Neutrophil (primary cell): ENCODE data around the gene ABCD1.
"Not testable (repeated sequence)": the region's sequence is repeated elsewhere in the genome, so short reads cannot be mapped to it uniquely, and the experiment has no call there.

Source experiments
- H3K27ac ChIP-seq: fragments of 200-600 bp; sonication (generic); 2 replicates; pipeline ENCODE4 v1.5.1; 2016; ENCODE audit warnings: mild to moderate bottlenecking, moderate library complexity
- H3K27me3 ChIP-seq: fragments of 200-600 bp; sonication (generic); 2 replicates; pipeline ENCODE4 v1.6.0; 2016; ENCODE audit warnings: mild to moderate bottlenecking
- H3K36me3 ChIP-seq: fragments of 200-600 bp; sonication (generic); 2 replicates; pipeline ENCODE4 v1.5.1; 2017
- H3K4me1 ChIP-seq, 2 experiments: fragments of 200-600 bp in 1 of 2; sonication (generic) in 1 of 2; 1 replicate in 1 of 2; 2 replicates in 1 of 2; pipeline versions ENCODE4 v1.5.1 to v1.6.1; 2013 to 2016; ENCODE audit warnings: low read depth in 1 of 2, low read length in 1 of 2, mild to moderate bottlenecking in 1 of 2, moderate library complexity in 1 of 2; ENCODE audit not compliant: control insufficient read depth in 1 of 2, insufficient read depth in 1 of 2
- H3K4me3 ChIP-seq, 2 experiments: fragments of 200-600 bp in 1 of 2; sonication (generic) in 1 of 2; 1 replicate in 1 of 2; 2 replicates in 1 of 2; pipeline ENCODE4 v1.5.1; 2013 to 2016; ENCODE audit warnings: low read depth in 1 of 2, low read length in 1 of 2, mild to moderate bottlenecking in 1 of 2, moderate library complexity in 1 of 2
- H3K9me3 ChIP-seq: fragments of 200-600 bp; sonication (generic); 2 replicates; pipeline ENCODE4 v1.5.1; 2016
- TF ChIP-seq, protein P1 (sequence below): fragments of 200-600 bp; sonication (generic); IDR thresholded peaks from 2 replicates; pipeline ENCODE4 v1.5.1; 2016; ENCODE audit warnings: antibody characterized with exemption

ABCD1 gene

DNA sequence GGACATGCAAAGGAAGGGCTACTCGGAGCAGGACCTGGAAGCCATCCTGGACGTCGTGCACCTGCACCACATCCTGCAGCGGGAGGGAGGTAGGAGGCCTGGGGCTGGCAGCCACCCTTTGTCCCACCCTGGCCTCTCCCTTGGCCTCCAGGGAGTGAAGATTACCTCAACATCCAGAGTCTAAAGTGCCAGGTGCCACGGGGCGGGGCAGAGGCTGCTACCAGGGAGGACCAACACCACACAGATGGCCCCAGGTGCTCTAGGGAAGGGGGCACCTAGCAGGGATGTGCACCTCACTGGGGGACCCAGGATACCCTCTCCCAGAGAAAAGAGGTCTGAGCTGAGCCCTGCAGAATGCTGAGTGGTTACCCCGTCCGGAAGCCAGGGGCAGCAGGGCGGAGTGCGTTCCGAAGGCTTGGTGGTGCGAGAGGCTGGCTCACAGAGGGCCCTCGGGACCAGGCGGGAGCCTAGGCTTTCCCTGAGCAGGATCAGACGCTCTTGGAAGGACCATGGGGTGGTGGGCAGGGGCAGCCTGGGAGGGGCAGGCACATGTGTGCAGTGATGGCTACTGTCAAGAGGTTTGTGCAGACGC lies 16.1 kb downstream of the ABCD1 start:
- Histone ChIP-seq H3K27me3 (peaks cover 19% of the 10 kb centered on the region), H3K9me3 (no peaks in the 10 kb centered on the region), H3K36me3 (peaks cover 79% of the 10 kb centered on the region), H3K27ac (no peak overlapping the region), H3K4me3 (no peak overlapping the region), H3K4me1 (no peaks in the 10 kb centered on the region)
- TF ChIP-seq, protein P1, sequence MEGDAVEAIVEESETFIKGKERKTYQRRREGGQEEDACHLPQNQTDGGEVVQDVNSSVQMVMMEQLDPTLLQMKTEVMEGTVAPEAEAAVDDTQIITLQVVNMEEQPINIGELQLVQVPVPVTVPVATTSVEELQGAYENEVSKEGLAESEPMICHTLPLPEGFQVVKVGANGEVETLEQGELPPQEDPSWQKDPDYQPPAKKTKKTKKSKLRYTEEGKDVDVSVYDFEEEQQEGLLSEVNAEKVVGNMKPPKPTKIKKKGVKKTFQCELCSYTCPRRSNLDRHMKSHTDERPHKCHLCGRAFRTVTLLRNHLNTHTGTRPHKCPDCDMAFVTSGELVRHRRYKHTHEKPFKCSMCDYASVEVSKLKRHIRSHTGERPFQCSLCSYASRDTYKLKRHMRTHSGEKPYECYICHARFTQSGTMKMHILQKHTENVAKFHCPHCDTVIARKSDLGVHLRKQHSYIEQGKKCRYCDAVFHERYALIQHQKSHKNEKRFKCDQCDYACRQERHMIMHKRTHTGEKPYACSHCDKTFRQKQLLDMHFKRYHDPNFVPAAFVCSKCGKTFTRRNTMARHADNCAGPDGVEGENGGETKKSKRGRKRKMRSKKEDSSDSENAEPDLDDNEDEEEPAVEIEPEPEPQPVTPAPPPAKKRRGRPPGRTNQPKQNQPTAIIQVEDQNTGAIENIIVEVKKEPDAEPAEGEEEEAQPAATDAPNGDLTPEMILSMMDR: no peak

DNA sequence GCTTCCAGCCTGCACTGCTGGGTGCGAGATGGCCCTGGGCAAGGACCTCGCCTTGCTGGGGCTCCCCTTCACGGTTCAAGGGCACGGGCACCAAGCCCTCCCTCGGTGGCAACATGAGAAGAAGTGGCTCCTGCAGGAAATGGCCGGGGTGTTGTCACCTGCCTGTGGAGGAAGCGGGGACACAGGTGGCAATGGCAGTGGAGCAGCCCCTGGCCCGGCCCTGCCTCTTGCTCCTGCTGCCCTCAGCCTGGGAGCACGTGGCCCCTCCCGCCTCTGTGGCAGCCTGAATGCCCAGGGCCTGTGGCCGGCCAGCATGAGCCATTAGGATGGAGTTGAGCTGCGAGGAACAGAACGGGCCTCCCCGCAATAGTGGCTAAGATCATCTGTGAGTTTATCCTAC lies 16.8 kb downstream of the ABCD1 start:
- Histone ChIP-seq H3K27ac (no peak overlapping the region), H3K4me1 (no peaks in the 10 kb centered on the region), H3K27me3 (peaks cover 24% of the 10 kb centered on the region), H3K9me3 (no peaks in the 10 kb centered on the region), H3K4me3 (no peak overlapping the region), H3K36me3 (peaks cover 72% of the 10 kb centered on the region)
- TF ChIP-seq, protein P1: no peak

DNA sequence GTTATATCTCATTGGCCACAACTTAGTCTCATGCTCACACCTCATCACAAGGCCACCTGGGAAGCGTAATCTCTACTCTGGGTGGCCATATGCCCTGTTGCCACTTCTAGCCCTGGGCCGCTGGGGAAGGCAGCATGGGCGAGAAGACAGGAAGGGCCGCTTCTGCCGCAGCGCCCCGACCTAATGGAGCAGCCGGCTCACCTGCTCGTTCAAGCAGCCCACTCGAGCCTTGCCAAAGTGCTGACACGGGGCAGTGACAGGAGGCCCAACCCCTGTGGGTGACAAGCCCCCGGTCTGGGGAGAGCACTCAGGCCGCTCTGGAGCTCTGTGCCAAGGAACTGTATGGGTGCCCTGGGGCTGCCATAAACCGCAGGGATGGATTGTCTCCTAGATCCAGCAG lies 17.5 kb downstream of the ABCD1 start:
- peaks cover 24% of the 10 kb centered on the region for H3K27me3 ChIP-seq
- not testable (repeated sequence) for H3K9me3 ChIP-seq, H3K27ac ChIP-seq, H3K4me1 ChIP-seq, H3K4me3 ChIP-seq
- peaks cover 65% of the 10 kb centered on the region for H3K36me3 ChIP-seq

DNA sequence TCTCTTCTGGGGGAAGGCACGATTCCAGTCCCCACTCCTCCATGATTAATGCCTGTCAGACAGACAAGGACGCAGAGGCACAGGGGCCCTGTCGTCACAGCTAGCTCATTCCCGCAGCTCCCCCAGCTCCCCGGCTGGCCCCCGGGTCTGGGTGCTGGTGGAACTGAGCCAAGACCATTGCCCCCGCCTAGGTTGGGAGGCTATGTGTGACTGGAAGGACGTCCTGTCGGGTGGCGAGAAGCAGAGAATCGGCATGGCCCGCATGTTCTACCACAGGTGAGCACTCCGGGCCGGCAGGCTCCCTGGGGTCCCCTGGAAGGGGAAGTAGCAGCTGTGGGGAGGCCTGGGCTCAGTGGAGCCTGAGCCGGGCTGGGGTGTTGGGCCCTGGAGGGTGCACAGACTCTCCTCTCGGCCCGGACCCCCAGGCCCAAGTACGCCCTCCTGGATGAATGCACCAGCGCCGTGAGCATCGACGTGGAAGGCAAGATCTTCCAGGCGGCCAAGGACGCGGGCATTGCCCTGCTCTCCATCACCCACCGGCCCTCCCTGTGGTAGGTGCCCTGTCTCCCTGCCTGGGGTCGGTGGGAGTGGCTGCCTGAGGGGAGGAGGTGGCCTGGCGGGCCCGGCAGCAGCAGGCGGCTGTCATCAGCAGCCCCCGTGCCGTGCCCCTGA lies 18.3 kb downstream of the ABCD1 start:
- not testable (repeated sequence) for H3K9me3 ChIP-seq, H3K4me3 ChIP-seq, H3K27ac ChIP-seq, H3K4me1 ChIP-seq
- peaks cover 24% of the 10 kb centered on the region for H3K27me3 ChIP-seq
- peaks cover 57% of the 10 kb centered on the region for H3K36me3 ChIP-seq

DNA sequence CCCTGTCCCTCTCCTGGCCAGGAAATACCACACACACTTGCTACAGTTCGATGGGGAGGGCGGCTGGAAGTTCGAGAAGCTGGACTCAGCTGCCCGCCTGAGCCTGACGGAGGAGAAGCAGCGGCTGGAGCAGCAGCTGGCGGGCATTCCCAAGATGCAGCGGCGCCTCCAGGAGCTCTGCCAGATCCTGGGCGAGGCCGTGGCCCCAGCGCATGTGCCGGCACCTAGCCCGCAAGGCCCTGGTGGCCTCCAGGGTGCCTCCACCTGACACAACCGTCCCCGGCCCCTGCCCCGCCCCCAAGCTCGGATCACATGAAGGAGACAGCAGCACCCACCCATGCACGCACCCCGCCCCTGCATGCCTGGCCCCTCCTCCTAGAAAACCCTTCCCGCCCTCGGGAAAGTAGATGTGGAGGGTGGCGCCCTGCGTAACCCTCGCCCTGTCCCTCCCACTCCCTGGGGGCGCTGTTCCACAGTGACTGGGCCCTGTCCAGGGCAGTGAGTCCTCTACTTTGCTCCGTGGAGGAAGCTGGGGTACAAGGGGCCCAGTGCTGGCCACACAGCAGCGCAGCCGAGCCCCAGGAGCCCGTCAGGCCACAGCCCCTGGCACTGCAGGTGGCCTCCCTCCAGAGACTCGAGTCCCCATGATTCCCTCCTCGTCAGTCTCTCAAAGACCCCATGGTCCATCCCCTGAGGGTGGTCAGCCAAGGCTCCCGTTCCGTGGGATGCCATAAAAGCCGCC lies 19.0 kb downstream of the ABCD1 start:
- H3K27me3 ChIP-seq: peaks cover 24% of the 10 kb centered on the region
- not testable (repeated sequence) for H3K27ac ChIP-seq, H3K9me3 ChIP-seq, H3K4me3 ChIP-seq, H3K4me1 ChIP-seq
- peaks cover 51% of the 10 kb centered on the region for H3K36me3 ChIP-seq

DNA sequence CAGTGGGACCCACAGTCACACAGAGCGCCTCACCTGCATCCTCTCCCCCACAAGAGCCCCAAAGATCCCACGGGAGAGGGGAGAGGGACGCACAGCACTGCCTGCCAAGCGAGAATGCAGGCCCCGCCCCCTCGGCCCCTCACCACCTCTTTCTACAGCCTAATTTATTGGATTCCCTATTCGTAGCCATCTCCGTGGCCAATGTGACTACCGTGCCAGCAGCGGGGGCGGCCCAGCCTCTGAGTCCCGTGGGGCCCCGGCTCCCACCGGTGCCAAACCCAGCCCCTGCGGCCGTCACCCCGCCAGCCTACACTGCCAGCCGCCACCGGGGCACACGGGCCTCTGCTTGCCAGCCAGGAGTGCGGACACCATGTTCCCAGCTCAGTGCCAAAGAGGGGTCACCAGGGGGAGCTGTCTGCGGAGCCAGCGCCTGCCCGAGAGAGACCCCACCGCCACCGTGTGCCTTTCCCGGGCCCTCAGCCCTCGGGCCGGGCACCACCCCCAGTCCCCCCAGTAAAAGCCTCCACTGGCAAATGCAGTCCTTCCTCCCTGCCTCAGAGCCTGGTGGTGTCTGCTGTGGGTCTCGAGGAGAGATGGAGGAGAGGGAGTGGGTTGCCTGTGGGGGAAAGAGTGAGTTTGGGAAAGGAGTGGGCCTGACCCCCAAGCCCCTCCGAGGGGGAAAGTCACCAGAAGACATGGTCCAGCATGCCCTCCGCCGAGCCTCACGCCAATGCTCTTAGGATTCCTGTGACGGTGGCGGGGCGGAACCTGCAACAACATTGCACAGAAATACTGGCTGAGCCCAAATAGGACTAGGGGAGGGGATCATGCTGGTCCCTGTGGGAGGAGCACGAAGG lies 19.8 kb downstream of the ABCD1 start:
- TF ChIP-seq, protein P1: no peak

DNA sequence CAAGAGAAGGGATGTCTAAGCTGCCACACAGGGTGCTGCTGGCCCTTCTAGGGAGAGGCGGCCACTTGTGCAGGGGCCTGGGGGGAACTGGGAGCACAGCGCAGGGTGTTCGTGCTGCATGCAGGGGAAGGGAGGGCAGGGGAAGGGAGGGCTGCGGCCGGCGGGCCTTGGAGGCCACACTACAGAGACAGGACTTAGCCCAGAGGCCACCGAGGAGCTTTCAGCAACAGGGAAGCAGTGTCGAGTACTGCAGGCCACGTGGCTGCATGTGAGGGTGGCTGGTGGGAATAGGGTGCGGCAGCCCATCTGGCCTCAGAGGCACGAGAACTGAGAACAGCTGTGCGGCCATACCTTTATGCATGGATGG lies 20.4 kb downstream of the ABCD1 start:
- H3K9me3 ChIP-seq, H3K4me1 ChIP-seq, H3K27ac ChIP-seq, H3K4me3 ChIP-seq: not testable (repeated sequence)
- Histone ChIP-seq H3K27me3 (peaks cover 24% of the 10 kb centered on the region), H3K36me3 (peaks cover 38% of the 10 kb centered on the region)

More for the DNA sequence above, 19.8 kb downstream of the ABCD1 start:
- Histone ChIP-seq H3K9me3 (no peaks in the 10 kb centered on the region), H3K4me1 (no peaks in the 10 kb centered on the region), H3K4me3 (no peak overlapping the region), H3K27ac (no peak overlapping the region), H3K36me3 (peaks cover 44% of the 10 kb centered on the region), H3K27me3 (peaks cover 24% of the 10 kb centered on the region)
